Measurements from ENCODE around the gene MBLAC1.

MBLAC1 gene

DNA sequence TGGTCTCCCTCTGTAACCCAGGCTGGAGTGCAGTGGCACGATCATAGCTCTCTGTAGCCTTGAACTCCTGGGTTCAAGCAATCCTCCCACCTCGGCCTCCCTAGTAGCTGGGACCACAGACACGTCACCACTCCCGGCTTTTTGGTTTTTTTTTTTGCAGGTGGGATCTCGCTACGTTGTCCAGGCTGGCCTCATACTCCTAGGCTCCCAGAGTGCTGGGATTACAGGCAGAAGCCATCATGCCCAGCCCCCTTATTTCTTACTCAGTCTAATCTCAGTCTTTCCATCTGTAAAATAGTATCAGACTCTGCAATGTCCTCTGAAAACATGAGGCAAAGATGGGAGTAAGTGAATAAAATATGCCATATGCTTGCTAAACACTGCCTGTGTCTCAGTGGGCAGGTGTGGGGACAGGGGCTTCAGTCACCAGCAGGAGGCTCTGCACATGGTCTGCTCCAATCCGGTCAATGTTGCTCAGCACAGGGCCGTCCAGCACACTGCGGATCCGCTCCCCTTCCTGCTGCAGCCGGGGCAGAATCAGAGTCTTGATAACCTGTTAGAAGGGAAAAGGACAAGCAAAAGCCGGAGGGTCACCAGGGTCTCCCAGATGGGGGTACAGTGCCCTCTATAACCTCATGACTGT lies 17.1 kb upstream of the MBLAC1 start:
- no peaks in the 10 kb centered on the region for H3K79me1 ChIP-seq (ENCODE audit: low read length)
- no peaks in the 10 kb centered on the region for H3K4me1 ChIP-seq (ENCODE audit: control insufficient read depth in 1 of 2, insufficient read depth in 2 of 2, low read length in 2 of 2)
- no peak overlapping the region for H2BK5ac ChIP-seq (ENCODE audit: low read depth, low read length, poor library complexity)
- no peak overlapping the region for H2BK120ac ChIP-seq (ENCODE audit: insufficient read depth, low read length, poor library complexity)
- no peak overlapping the region for H3K9ac ChIP-seq (ENCODE audit: low read length)
- DNase-seq: no peak
- H3K9me3 ChIP-seq (ENCODE audit: insufficient read depth, low read depth, low read length): no peaks in the 10 kb centered on the region
- H4K91ac ChIP-seq (ENCODE audit: low read depth, low read length): no peak overlapping the region
- no peak overlapping the region for H4K12ac ChIP-seq (ENCODE audit: low read depth, low read length)
- no peak overlapping the region for H3K4ac ChIP-seq (ENCODE audit: low read depth, low read length)
- H3K27ac ChIP-seq (ENCODE audit: low read depth, low read length): no peak overlapping the region
- no CpG with 5 or more reads among the region's 12 CpGs for WGBS (ENCODE audit: extremely low coverage, insufficient coverage, insufficient read length)
- no peaks in the 10 kb centered on the region for H3K27me3 ChIP-seq (ENCODE audit: insufficient read depth, low read length)
- H2AK5ac ChIP-seq (ENCODE audit: low read length): no peak overlapping the region
- H3K18ac ChIP-seq (ENCODE audit: low read length): no peak overlapping the region
- H4K8ac ChIP-seq (ENCODE audit: low read depth, low read length): no peak overlapping the region
- no peak overlapping the region for H3K4me2 ChIP-seq (ENCODE audit: low read length)
- no peak overlapping the region for H3K4me3 ChIP-seq (ENCODE audit: low read depth, low read length)
- no peak overlapping the region for H3K14ac ChIP-seq (ENCODE audit: low read length)
- H2AFZ ChIP-seq (ENCODE audit: insufficient read depth, low read length, poor library complexity): no peak overlapping the region
- H3K36me3 ChIP-seq (ENCODE audit: control insufficient read depth in 1 of 2, insufficient read depth in 2 of 2, low read length in 2 of 2): peaks cover 75 to 79% of the 10 kb centered on the region in 2 experiments
- H2BK12ac ChIP-seq (ENCODE audit: low read length): no peak overlapping the region
- no peaks in the 10 kb centered on the region for H3K79me2 ChIP-seq (ENCODE audit: control insufficient read depth, insufficient read depth, low read length, poor library complexity)
- no peak overlapping the region for H3K23ac ChIP-seq (ENCODE audit: low read length)

DNA sequence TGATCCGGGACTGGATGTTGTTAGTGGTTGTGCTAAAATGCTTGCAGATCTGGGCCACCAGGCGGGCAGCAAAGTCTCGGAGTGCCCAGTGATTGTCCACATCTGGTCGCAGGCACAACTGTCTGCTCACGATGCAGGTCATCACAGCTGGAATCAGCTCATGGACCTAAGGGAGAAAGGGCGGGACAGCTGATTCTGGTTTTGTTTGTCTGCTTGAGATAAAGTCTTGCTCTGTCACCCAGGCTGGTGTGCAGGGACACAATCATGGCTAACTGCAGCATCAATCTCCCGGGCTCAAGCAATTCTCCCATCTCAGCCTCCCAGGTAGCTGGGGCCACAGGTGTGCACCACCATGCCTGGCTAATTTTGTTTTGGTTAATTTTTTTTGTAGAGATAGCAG lies 15.6 kb upstream of the MBLAC1 start:
- Histone ChIP-seq H2BK120ac (ENCODE audit: insufficient read depth, low read length, poor library complexity) (no peak overlapping the region), H3K79me2 (ENCODE audit: control insufficient read depth, insufficient read depth, low read length, poor library complexity) (no peaks in the 10 kb centered on the region), H3K4me3 (ENCODE audit: low read depth, low read length) (no peak overlapping the region), H4K8ac (ENCODE audit: low read depth, low read length) (no peak overlapping the region), H4K12ac (ENCODE audit: low read depth, low read length) (no peak overlapping the region), H3K4me1 (ENCODE audit: control insufficient read depth in 1 of 2, insufficient read depth in 2 of 2, low read length in 2 of 2) (no peaks in the 10 kb centered on the region), H3K18ac (ENCODE audit: low read length) (no peak overlapping the region), H4K91ac (ENCODE audit: low read depth, low read length) (no peak overlapping the region), H2BK12ac (ENCODE audit: low read length) (no peak overlapping the region), H2AFZ (ENCODE audit: insufficient read depth, low read length, poor library complexity) (no peak overlapping the region), H3K4me2 (ENCODE audit: low read length) (no peak overlapping the region), H3K4ac (ENCODE audit: low read depth, low read length) (no peak overlapping the region), H3K9ac (ENCODE audit: low read length) (no peak overlapping the region), H3K79me1 (ENCODE audit: low read length) (no peaks in the 10 kb centered on the region), H2BK5ac (ENCODE audit: low read depth, low read length, poor library complexity) (no peak overlapping the region), H3K14ac (ENCODE audit: low read length) (no peak overlapping the region), H3K36me3 (ENCODE audit: control insufficient read depth in 1 of 2, insufficient read depth in 2 of 2, low read length in 2 of 2) (peaks cover 66 to 67% of the 10 kb centered on the region in 2 experiments), H3K23ac (ENCODE audit: low read length) (no peak overlapping the region), H3K27me3 (ENCODE audit: insufficient read depth, low read length) (no peaks in the 10 kb centered on the region), H2AK5ac (ENCODE audit: low read length) (no peak overlapping the region), H3K9me3 (ENCODE audit: insufficient read depth, low read depth, low read length) (no peaks in the 10 kb centered on the region), H3K27ac (ENCODE audit: low read depth, low read length) (no peak overlapping the region)
- no CpG with 5 or more reads among the region's 7 CpGs for WGBS (ENCODE audit: extremely low coverage, insufficient coverage, insufficient read length)
- DNase-seq: no peak

DNA sequence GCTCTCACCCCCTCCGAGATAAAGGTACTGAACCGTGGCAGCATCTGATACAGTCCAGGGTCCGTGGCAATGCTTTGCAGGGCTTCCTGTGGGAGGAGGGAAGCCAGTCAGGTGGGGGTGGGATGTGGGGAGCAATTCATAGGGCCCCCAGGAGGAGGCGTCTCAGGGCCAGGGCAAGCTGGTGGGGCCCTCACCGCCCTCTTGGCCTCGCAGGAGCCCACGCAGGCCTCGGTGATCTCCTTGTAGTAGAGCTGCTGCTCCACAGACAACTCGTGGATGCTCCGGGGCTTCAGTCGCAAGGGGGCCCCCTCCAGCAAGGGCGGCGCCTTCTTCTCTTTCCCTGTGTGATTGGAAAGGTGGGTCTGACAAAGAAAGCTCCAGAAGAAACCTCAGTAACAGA lies 14.9 kb upstream of the MBLAC1 start:
- no CpG with 5 or more reads among the region's 13 CpGs for WGBS (ENCODE audit: extremely low coverage, insufficient coverage, insufficient read length)
- H2AK5ac ChIP-seq (ENCODE audit: low read length): no peak overlapping the region

DNA sequence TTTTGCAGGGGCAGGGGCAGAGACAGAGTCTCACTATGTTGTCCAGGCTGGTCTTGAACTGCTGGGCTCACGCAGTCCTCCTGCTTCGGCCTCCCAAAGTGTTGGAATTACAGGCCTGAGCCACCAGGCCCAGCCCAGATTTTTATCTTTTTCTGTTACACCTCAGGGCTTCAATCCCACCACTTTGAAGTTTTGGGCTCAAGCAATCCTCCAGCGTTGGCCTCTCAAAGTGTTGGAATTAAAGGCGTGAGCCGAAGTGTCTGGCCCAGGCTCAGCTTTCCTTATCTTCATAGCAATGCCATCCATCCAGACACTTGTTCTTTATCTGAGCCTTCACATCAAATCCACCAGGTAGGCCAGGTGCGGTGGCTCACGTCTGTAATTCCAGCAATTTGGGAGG lies 11.7 kb upstream of the MBLAC1 start:
- no peak overlapping the region for H3K23ac ChIP-seq (ENCODE audit: low read length)
- H2BK12ac ChIP-seq (ENCODE audit: low read length): no peak overlapping the region
- no peaks in the 10 kb centered on the region for H3K79me1 ChIP-seq (ENCODE audit: low read length)
- H3K9ac ChIP-seq (ENCODE audit: low read length): no peak overlapping the region
- H3K14ac ChIP-seq (ENCODE audit: low read length): no peak overlapping the region
- H3K27ac ChIP-seq (ENCODE audit: low read depth, low read length): no peak overlapping the region
- H3K4me2 ChIP-seq (ENCODE audit: low read length): no peak overlapping the region
- H3K4me3 ChIP-seq (ENCODE audit: low read depth, low read length): no peak overlapping the region
- peaks cover 3 to 4% of the 10 kb centered on the region in 2 experiments for H3K4me1 ChIP-seq (ENCODE audit: control insufficient read depth in 1 of 2, insufficient read depth in 2 of 2, low read length in 2 of 2)
- H2BK5ac ChIP-seq (ENCODE audit: low read depth, low read length, poor library complexity): no peak overlapping the region
- no peak overlapping the region for H4K91ac ChIP-seq (ENCODE audit: low read depth, low read length)
- DNase-seq: peak; percentile 94 to 98
- no CpG with 5 or more reads among the region's 7 CpGs for WGBS (ENCODE audit: extremely low coverage, insufficient coverage, insufficient read length)
- no peak overlapping the region for H2BK120ac ChIP-seq (ENCODE audit: insufficient read depth, low read length, poor library complexity)
- H3K9me3 ChIP-seq (ENCODE audit: insufficient read depth, low read depth, low read length): no peaks in the 10 kb centered on the region
- H3K27me3 ChIP-seq (ENCODE audit: insufficient read depth, low read length): no peaks in the 10 kb centered on the region
- no peak overlapping the region for H4K12ac ChIP-seq (ENCODE audit: low read depth, low read length)
- H4K8ac ChIP-seq (ENCODE audit: low read depth, low read length): no peak overlapping the region
- no peak overlapping the region for H3K18ac ChIP-seq (ENCODE audit: low read length)
- no peak overlapping the region for H2AFZ ChIP-seq (ENCODE audit: insufficient read depth, low read length, poor library complexity)
- H2AK5ac ChIP-seq (ENCODE audit: low read length): no peak overlapping the region
- peaks cover 5% of the 10 kb centered on the region for H3K79me2 ChIP-seq (ENCODE audit: control insufficient read depth, insufficient read depth, low read length, poor library complexity)
- H3K4ac ChIP-seq (ENCODE audit: low read depth, low read length): no peak overlapping the region
- peaks cover 34 to 35% of the 10 kb centered on the region in 2 experiments for H3K36me3 ChIP-seq (ENCODE audit: control insufficient read depth in 1 of 2, insufficient read depth in 2 of 2, low read length in 2 of 2)

More for the DNA sequence above, 14.9 kb upstream of the MBLAC1 start:
- no peaks in the 10 kb centered on the region for H3K27me3 ChIP-seq (ENCODE audit: insufficient read depth, low read length)
- H3K36me3 ChIP-seq (ENCODE audit: control insufficient read depth in 1 of 2, insufficient read depth in 2 of 2, low read length in 2 of 2): peaks cover 60 to 61% of the 10 kb centered on the region in 2 experiments
- no peak overlapping the region for H3K4me2 ChIP-seq (ENCODE audit: low read length)
- H2AFZ ChIP-seq (ENCODE audit: insufficient read depth, low read length, poor library complexity): no peak overlapping the region
- H3K79me1 ChIP-seq (ENCODE audit: low read length): no peaks in the 10 kb centered on the region
- H3K14ac ChIP-seq (ENCODE audit: low read length): no peak overlapping the region
- no peak overlapping the region for H2BK5ac ChIP-seq (ENCODE audit: low read depth, low read length, poor library complexity)
- DNase-seq: no peak
- no peaks in the 10 kb centered on the region for H3K9me3 ChIP-seq (ENCODE audit: insufficient read depth, low read depth, low read length)
- no peak overlapping the region for H3K4me3 ChIP-seq (ENCODE audit: low read depth, low read length)
- H4K8ac ChIP-seq (ENCODE audit: low read depth, low read length): no peak overlapping the region
- peaks cover 0 to 3% of the 10 kb centered on the region in 2 experiments for H3K4me1 ChIP-seq (ENCODE audit: control insufficient read depth in 1 of 2, insufficient read depth in 2 of 2, low read length in 2 of 2)
- no peak overlapping the region for H2BK12ac ChIP-seq (ENCODE audit: low read length)
- no peaks in the 10 kb centered on the region for H3K79me2 ChIP-seq (ENCODE audit: control insufficient read depth, insufficient read depth, low read length, poor library complexity)
- H3K23ac ChIP-seq (ENCODE audit: low read length): no peak overlapping the region
- no peak overlapping the region for H4K91ac ChIP-seq (ENCODE audit: low read depth, low read length)
- H2BK120ac ChIP-seq (ENCODE audit: insufficient read depth, low read length, poor library complexity): no peak overlapping the region
- no peak overlapping the region for H3K9ac ChIP-seq (ENCODE audit: low read length)
- no peak overlapping the region for H4K12ac ChIP-seq (ENCODE audit: low read depth, low read length)
- no peak overlapping the region for H3K4ac ChIP-seq (ENCODE audit: low read depth, low read length)
- no peak overlapping the region for H3K27ac ChIP-seq (ENCODE audit: low read depth, low read length)
- no peak overlapping the region for H3K18ac ChIP-seq (ENCODE audit: low read length)
